ENCODE measurements around the gene PDZD7.

DNA sequence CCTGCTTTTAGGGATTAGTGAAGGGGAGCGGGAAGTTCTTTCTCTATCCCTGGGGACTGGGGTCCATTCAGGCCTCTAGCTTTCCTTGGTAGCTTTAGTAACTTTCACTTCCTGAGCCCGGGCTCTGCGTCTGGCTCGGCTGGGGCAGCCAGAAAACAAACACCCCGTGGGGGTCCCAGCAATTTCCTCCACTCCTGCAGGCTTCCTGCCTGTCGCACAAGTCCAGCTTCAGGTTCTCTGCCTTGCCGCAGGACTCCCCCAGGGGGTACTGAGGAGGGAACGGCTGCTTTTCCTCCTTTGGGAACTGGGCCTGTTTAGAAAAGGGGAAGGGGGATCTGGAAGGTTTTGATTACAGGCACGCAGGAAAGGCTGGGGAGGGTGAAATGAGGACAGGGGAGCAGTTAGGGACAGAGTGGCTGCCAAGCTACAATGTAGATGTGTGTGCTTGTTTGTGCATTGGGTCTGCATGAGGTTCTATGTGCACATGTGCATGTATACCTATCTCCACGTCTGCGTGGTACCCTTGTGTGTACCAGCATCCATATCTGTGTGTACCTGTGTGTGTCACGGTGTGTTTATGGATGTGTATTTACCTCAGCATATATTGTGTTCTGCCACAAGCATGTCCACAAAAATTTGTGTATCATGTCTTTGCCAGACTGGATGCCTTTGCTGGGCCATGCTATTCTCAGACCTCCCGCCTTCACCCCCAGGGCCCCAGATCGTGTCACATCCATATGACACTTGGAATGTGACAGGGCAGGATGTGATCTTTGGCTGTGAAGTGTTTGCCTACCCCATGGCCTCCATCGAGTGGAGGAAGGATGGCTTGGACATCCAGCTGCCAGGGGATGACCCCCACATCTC, 32.9 kb upstream of the PDZD7 start:
- no peak for TF ChIP-seq MXI1 (conservative IDR thresholded peaks at IDR 0.05; ENCODE audit: poor library complexity, severe bottlenecking)
- no peak for TF ChIP-seq SMC3 (conservative IDR thresholded peaks at IDR 0.05; ENCODE audit: poor library complexity)
- TF ChIP-seq, protein P1, sequence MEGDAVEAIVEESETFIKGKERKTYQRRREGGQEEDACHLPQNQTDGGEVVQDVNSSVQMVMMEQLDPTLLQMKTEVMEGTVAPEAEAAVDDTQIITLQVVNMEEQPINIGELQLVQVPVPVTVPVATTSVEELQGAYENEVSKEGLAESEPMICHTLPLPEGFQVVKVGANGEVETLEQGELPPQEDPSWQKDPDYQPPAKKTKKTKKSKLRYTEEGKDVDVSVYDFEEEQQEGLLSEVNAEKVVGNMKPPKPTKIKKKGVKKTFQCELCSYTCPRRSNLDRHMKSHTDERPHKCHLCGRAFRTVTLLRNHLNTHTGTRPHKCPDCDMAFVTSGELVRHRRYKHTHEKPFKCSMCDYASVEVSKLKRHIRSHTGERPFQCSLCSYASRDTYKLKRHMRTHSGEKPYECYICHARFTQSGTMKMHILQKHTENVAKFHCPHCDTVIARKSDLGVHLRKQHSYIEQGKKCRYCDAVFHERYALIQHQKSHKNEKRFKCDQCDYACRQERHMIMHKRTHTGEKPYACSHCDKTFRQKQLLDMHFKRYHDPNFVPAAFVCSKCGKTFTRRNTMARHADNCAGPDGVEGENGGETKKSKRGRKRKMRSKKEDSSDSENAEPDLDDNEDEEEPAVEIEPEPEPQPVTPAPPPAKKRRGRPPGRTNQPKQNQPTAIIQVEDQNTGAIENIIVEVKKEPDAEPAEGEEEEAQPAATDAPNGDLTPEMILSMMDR (IDR thresholded peaks at IDR 0.05; ENCODE audit: poor library complexity, severe bottlenecking) = no peak
- no peak for TF ChIP-seq EP300 (conservative IDR thresholded peaks at IDR 0.05; ENCODE audit: poor library complexity, severe bottlenecking)

Data from neural cell (in vitro differentiated cells).